Measurements from ENCODE around the gene CENPN.

GRCh38 chr16:81035398-81035974 is 28.5 kb downstream of the CENPN start, which contains the start of gene ATMIN:
- TF ChIP-seq POLR2A (IDR thresholded peaks at IDR 0.05), result no peak
- TF ChIP-seq CTCF (IDR thresholded peaks at IDR 0.05), result peak; percentile 94 to 100 (median 98)
